Fibroblast of lung (primary cell): ENCODE measurements around the gene HPDL.

Experiments used
- CTCF ChIP-seq, 2 donors: IDR thresholded peaks in 1 of 2; conservative IDR thresholded peaks in 1 of 2; 1 replicate in 1 of 2; 2 replicates in 1 of 2; pipeline ENCODE4 v1.5.1; 2011 to 2012; ENCODE audit warnings: low read length in 2 of 2, control low read depth in 1 of 2, inconsistent platforms in 1 of 2, low read depth in 1 of 2, mild to moderate bottlenecking in 1 of 2
- EZH2 ChIP-seq: IDR thresholded peaks from 2 replicates; pipeline ENCODE4 v1.5.1; 2012; ENCODE audit warnings: low read length, control low read depth, mild to moderate bottlenecking; ENCODE audit errors: missing control alignments

- TF ChIP-seq CTCF (conservative IDR thresholded peaks at IDR 0.05 in 1 of 2, IDR thresholded peaks at IDR 0.05 in 1 of 2; ENCODE audit: low read depth in 1 of 2, low read length in 2 of 2) (no peak), EZH2 (no peak)
Observed at GRCh38 chr1:45355683-45356082, 29.0 kb downstream of the HPDL start.
